HG02973 (cell line): ENCODE measurements around the gene CLDN18.
A peak's percentile ranks its signal among the peaks of the same experiment; 100 is the strongest.

Experiments
- ATAC-seq: cut with Tn5 transposase; IDR thresholded peaks from one replicate; pipeline ENCODE4 v1.9.1; 2021; ENCODE audit warnings: moderate library complexity; ENCODE audit not compliant: unreplicated experiment

The CLDN18 gene

DNA sequence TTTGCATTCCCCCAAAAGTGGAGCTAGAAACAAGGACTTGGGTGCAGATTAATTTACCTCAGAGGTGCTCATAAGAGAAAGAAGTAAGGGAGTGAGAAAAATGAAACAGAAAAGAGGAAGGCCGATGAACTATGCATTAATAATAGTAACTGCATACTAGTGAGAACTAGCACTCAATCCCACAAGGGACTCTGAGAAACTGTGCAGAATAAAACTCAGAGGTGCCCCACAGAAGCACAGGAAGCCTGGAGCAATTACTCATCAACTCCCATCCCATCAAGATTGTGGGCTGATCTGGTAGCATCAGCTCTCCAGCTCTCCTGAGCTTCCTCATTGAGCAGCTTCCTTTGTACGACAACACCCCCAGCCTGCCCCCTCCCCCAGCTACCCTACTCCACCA lies 50.8 kb downstream of the CLDN18 start:
- ATAC-seq: peak; percentile 54

DNA sequence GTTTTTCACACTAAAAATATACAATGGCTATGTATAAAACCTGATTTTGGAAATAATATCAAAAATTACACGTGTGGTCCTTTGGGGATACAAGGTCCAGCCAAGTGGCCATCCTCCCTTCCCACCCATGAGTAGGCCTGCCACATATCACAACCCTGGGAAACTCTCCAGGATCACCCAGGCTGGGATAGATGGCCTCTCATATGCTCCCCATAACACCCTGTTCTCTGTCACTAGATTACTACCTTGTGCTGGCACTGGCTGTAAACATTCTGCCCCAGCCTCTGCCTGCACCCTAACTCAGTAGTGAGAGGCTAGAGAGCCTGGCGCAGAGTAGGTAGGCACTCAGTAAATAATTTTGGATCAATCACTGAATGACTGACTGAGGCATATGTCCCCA lies 52.1 kb downstream of the CLDN18 start:
- no peak for ATAC-seq

DNA sequence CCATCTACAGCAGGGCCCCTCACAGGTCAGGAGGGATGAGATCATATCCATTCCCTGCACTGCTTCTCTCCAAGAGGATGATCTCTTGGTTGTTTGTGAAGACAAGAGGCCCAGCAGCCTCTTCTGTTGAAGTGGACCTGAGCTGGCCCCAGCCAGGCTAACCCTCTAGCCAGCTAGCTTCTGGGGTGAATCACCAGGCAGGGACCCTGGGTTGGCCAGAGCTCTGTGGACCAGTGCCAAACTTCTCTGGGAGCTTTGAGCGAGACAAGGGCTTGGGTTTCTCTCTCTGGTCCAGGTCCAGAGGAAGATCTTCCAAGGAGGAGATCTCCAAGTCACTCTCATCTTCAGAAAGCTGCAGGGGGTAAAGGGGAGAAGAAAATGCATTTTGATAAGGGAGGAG lies 52.7 kb downstream of the CLDN18 start:
- no peak for ATAC-seq

DNA sequence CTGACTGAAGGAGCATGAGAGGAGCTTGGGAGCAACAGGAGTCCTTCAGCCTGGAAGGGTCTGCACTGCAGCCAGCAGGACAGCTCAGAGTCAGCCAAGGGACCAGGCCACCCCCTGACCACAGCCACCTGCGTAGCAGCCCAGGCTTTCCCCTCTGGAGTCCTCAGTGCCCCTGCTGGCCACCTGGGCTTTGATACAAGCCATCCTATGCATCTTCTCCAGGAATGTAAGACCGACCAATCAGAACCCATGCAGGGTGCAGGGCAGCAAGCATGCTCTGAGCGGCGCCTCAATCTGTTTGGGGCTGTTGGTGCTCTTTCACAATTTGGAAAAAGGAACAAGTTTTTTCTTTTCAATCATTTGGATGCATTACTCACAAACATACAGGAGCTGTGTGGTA lies 53.5 kb downstream of the CLDN18 start:
- no peak for ATAC-seq

DNA sequence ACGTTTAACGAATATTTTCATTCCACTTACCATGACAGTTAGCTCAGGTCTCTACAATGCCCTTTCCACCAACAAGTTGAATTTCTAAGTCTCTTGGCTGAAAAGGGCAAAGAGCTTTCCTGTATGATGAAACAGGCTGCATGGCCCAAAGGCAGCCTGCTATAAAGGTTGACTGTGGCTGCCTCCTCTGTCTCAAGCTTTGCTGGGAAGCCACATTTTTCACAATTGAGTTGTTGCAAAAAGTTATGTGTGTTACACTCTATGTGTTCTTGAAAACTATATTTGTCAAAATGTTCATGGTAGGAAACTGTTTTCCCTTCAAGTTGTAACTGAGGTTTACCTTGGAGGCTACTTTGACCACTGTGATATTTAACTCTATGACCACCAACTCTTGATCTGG lies 56.0 kb downstream of the CLDN18 start:
- ATAC-seq: peak; percentile 5

DNA sequence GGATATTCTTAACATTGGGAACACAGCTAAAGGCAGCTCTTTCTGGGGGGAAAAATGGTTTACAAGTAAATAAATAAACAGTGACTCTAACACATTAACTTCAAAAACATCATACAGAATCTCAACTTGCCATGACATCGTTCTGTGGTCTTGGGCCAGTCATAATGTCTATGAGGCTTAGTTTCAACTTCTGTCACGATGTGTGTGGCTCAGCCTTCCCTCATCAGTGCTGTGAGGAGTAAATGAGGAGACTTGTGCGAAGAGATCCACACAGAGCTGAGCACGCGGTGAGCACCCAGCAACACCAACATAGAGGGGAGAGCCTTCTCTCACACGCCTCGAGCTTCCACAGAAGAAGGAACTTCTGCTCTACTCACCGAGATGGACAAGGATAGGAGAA lies 56.4 kb downstream of the CLDN18 start:
- peak; percentile 94 for ATAC-seq

DNA sequence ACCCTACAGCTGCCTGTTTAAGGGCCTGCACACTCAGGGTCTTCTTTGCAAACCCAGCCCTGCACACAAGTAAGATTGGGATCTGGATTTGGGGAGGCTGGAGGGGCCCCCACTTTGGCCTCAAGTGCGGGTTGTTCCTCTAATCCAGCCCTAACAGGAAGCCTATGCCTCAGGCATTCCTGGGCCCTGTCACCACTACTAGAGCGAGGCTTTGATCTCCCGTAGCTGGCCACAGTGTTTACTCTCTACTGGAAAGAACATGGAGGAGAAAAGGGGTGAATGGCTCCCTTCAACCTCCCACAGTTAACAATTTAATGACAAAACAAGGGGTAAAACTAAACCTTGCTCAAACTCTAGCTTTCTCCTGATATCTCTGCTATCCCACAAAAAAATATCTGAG lies 57.0 kb downstream of the CLDN18 start:
- no peak for ATAC-seq

DNA sequence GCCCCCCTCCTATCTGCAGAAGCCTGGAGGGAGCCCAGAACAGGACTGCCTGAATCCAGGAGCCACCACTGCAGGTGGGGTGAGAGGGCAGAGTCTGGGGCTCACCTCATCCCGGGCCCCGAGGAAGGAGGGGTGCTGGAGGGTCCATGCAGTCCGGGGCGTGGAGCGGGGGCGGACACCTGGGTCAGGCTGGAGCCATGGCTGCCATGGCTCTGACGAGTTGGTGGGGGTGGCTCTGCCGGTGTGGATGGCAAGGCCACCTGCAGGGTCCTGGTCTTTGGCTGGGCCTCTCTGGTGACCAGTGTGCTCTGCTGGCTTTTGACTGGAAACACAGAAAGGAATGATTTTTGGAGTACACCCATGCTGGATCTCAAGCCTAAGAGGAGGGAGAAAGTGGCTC lies 58.1 kb downstream of the CLDN18 start:
- ATAC-seq: no peak

DNA sequence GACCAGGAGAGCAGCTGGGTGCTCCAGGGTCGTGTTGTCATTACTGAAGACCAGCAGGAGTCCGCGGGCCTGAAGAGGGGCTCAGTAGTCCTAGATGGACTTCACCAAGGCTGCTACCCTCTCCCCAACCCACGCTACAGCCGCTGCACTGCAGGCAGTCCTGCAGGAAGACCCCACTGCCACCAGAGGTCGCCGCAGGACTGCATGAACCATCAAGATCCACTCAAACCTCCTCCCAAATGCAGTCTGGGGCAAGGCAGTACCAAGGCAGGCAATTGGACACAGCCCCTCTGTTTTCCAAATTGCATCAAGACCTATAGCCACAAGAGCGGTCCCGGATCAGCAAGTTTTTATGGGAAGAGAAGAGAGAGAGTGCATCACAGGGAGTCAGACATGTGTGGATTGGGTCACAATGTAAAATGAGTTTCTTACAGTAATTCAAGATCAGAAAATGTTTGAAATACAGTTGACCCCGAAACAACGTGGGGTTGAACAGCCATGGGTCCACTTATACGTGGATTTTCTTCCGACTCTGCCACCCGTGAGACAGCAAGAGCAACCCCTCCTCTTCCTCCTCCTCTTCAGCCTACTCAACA lies 58.7 kb downstream of the CLDN18 start:
- peak; percentile 57 for ATAC-seq

DNA sequence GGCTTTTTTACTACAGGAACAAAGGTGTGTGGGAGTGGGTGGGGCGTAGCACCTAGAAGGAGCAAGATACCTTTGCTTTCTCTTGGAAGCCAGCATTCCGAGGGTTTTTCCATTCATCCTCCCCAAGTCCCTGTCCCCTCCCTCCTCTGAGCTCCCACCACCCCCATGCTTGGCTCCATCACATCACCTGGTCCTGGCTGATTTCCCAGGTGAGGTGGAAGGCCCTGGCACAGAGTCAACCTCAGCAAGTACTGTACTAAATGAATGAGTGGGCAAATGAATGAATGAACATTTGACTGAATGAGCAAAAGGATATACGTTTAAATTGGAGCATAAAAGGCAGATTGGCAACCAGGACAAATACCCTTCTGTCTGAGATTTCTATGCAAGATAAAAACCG lies 60.0 kb downstream of the CLDN18 start:
- ATAC-seq: no peak

DNA sequence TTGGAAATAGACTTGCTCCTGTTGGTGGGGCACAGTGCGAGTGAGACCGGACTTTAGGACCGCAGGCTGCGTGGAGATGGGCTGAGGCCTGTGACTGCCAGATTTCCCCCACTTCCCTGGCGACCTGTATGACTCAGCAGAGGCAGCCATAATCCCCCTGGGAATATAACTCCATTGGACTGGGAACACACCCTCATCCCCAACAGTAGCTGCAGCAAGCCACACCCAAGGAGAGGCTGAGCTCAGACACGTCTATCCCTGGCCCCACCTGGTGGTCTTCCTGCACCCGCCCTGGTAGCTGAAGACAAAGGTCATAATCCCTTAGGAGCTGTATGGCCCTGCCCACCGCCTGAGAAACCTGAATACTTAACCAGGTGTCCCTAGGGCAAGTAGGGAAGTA lies 62.8 kb downstream of the CLDN18 start:
- ATAC-seq: no peak

DNA sequence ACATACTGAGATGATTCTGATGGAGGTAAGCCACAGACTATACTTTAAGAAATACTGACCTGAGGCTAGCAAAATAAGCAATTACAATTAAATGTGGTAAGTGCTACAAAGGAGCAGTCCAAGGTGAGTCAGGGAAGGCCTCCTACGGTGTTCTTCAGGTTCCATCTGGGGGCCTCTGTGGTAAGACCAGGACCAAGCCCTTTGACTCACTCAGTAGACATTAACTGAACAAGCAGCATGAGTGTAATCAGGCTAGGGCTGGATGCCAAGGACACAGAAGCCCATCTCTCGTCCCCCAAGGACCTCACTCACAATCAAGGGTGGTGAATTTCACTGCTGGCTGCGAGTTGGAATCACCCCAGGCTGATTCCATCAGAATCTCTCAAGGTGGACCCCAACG lies 68.1 kb downstream of the CLDN18 start:
- ATAC-seq: no peak

DNA sequence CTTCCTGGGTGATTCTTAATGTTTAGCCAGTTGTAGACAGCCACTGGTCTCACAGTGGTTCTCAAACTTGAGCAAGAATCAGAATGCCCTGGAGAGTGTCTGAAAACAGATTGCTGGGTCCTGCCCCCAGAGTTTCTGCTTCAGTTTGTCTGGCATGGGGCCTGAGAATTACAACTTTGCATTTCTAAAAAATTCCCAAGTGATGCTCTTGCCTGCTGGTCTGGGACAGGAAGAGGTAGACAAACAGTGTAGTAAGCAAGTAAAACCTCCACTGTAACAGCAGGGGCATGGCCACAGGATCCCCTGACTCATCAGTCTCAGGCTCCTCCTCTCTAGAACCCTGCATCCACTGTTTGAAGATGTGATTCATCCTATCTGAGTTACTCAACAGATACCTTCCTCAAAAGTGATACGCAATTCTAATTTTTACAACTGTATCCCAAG lies 69.0 kb downstream of the CLDN18 start:
- ATAC-seq: no peak

DNA sequence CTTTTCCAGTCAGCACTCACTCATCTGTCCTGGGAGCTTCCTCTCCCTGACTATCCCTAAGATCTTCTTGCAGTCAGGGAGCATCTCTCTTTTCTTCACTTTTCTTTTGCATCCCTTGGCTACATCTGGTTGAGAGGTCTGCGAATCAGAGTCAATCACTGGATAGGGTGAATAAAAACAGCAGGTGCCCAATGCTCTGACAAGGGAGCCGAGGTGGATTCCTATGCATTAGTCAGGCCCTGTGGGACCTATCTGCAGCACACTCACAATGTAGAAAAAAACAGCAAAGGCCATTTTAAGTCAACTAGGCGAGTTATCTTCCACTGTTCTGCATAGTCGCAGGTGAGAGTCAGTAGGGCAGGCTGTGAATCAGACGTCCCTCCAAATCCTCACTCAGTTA lies 69.9 kb downstream of the CLDN18 start:
- no peak for ATAC-seq

DNA sequence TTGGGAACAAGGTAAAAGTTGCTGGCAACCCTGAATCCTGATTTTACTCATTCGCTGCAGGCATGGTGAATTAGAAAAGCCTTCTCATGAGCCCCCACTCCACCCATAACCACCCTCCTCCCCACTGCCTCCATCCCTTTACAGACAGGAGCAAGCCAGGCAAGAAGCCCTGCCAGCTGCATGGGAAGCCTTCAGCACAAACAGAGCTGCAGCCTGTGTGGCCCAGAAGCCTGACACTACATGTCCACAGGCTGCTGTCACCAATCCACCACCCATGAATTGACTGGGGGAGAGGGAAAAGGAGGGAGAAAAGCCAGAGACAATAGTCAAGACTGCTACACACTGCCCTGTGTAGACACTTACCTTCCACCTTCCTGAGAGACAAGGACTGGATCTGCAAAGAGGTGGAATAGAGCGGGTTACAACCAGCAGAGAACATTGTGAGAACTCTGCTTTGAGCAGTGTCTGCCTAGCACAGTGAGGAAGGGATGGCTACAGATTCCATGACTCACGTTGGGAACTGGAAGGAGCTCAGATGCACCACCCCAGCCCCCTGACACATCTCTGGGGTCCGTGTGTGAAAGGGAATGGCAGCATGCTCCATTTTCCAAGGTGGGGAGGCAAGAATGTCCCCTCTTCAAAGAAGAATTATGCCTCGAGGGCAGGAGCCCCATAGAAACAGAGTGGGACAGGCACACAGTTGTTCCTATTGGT lies 71.6 kb downstream of the CLDN18 start:
- no peak for ATAC-seq

DNA sequence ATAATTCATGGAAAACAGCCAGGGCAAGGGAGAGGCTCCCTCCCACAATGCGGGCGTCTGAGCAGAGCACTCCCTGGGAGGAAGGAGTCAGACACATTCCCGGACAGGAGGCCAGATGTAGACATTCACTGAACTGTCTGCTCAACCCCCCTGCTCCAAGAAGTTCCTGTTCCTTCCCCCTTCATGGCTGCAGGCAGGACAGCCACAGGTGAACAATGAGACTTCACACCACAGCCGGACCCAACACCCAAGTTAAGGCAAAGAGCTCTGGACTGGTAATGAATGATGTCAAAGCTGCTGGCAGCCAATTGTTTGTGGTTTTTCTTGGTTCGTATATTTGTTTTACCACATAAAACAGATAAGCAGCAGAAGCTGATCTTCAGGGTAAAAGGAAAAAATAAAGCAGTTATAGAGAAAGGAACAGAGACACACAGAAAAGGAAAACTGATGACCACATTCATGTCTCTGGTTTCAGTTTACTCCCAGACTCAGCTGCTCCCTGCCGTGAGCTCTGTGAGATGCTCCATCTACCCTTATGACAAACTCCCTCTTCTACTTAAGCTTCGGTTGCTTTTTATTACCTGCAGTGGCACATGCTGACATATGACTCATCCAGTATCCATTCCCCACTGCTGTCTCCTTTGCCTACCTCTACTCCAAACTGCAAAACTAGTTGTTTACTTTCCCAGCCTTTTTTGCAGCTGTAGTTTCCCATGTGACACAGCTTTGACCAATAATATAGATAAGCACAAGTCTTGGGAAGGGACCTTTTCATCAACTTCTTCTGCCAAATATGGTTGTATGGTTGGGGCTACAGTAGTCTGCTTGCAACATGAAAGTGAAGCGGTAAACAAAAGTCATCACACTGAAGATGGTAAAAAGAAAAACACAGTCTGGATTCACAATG lies 72.4 kb downstream of the CLDN18 start:
- peak; percentile 79 for ATAC-seq

DNA sequence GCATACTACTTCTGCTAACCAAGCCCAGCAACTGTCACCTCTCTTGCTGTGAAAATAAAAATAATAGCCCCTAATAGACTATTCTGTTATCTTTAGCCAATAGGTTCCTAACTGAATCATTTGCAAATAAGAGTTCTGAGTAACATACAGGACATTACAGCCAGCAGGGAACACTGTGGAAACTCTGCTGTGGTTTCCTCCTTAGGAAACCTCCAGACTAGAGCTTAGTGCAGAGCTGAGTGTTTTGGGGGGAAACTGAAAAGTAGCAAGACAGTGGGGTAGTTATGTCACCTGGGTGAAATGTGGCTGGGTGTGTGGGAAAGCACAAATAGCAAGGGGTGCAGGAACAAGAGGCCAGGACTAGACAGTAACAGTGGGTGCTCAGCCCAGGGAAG lies 73.0 kb downstream of the CLDN18 start:
- peak; percentile 37 for ATAC-seq
